H1 (cell line): Measurements from ENCODE around the gene TMIGD3. TPM values are rescaled to one million over a fixed set of nuclear protein-coding genes. Genes with fewer than 3 reads are reported as not detected.

Experiments
- CTCF ChIA-PET: fragments of 300-600 bp; sonication (Branson Sonifier 250); formaldehyde crosslinking; loops from one replicate; lab custom pipeline; 2021; ENCODE audit not compliant: partially characterized antibody; lab: Charles Lee
- POLR2A ChIA-PET: fragments of 300-600 bp; sonication (Branson Sonifier 250); formaldehyde crosslinking; loops from one replicate; lab custom pipeline; 2021; ENCODE audit warnings: inconsistent platforms; ENCODE audit not compliant: partially characterized antibody; lab: Charles Lee
- DNase-seq, 2 experiments: peaks; one replicate each; pipeline versions ENCODE4 v3.0.0 to v3.0.0-alpha.2; 2010 to 2022; ENCODE audit warnings: low spot score in 2 of 2, low read depth in 1 of 2, mixed read lengths in 1 of 2
- FAIRE-seq: peaks from 2 replicates; lab custom pipeline; 2011; peaks lifted over from hg19 to GRCh38; lab: Jason Lieb, UNC
- H2AFZ ChIP-seq: 2 replicates; pipeline ENCODE4 v1.8.1; 2012; ENCODE audit warnings: low read length, inconsistent platforms
- H2AK5ac ChIP-seq: 2 replicates; pipeline ENCODE4 v1.6.1; 2013; ENCODE audit warnings: low read depth, low read length
- H2BK120ac ChIP-seq: replicated peaks from 2 replicates; pipeline ENCODE3; 2013; ENCODE audit warnings: low read depth, low read length, inconsistent platforms
- H2BK12ac ChIP-seq: 2 replicates; pipeline ENCODE4 v1.6.1; 2013; ENCODE audit warnings: low read depth, low read length
- H2BK15ac ChIP-seq: 2 replicates; pipeline ENCODE4 v1.6.1; 2013; ENCODE audit warnings: low read length
- H2BK20ac ChIP-seq: 2 replicates; pipeline ENCODE4 v1.6.1; 2013; ENCODE audit warnings: low read length
- H2BK5ac ChIP-seq: 2 replicates; pipeline ENCODE4 v1.6.1; 2013; ENCODE audit warnings: low read depth, low read length
- H3K14ac ChIP-seq: 2 replicates; pipeline ENCODE4 v1.6.1; 2013; ENCODE audit warnings: inconsistent platforms; ENCODE audit not compliant: insufficient read length
- H3K18ac ChIP-seq: 2 replicates; pipeline ENCODE4 v1.6.1; 2013; ENCODE audit warnings: low read length; ENCODE audit errors: extremely low read depth
- H3K23ac ChIP-seq: 2 replicates; pipeline ENCODE4 v1.6.1; 2013; ENCODE audit warnings: inconsistent platforms; ENCODE audit not compliant: insufficient read length
- H3K23me2 ChIP-seq: 2 replicates; pipeline ENCODE4 v1.6.1; 2013; ENCODE audit warnings: low read depth, low read length
- H3K27ac ChIP-seq: 2 replicates; pipeline ENCODE4 v1.6.1; 2011; ENCODE audit warnings: low read depth, low read length, inconsistent platforms
- H3K27me3 ChIP-seq, 4 experiments: replicated peaks in 1 of 4; 1 replicate in 1 of 4; 2 replicates in 3 of 4; pipeline versions ENCODE4 v1.6.1 to v1.8.1; 2011 to 2013; ENCODE audit warnings: low read length in 3 of 4, mild to moderate bottlenecking in 3 of 4, inconsistent platforms in 2 of 4, mixed read lengths in 2 of 4, moderate library complexity in 1 of 4; ENCODE audit not compliant: control insufficient read depth in 3 of 4, insufficient read depth in 3 of 4; ENCODE audit errors: extremely low read depth in 1 of 4
- H3K36me3 ChIP-seq, 4 experiments: 2 replicates each; pipeline versions ENCODE4 v1.6.1 to v1.8.1; 2011 to 2013; ENCODE audit warnings: mild to moderate bottlenecking in 4 of 4, low read length in 3 of 4, moderate library complexity in 2 of 4, control low read depth in 1 of 4, inconsistent platforms in 1 of 4; ENCODE audit not compliant: insufficient read depth in 4 of 4, control insufficient read depth in 2 of 4
- H3K4ac ChIP-seq: replicated peaks from 2 replicates; pipeline ENCODE3; 2013; ENCODE audit warnings: low read length, low read depth, mixed read lengths, inconsistent platforms; ENCODE audit not compliant: insufficient read length
- H3K4me1 ChIP-seq, 4 experiments: replicated peaks in 1 of 4; 1 replicate in 1 of 4; 2 replicates in 3 of 4; pipeline versions ENCODE4 v1.6.1 to v1.8.1; 2011 to 2013; ENCODE audit warnings: low read length in 3 of 4, inconsistent platforms in 2 of 4, mixed read lengths in 1 of 4; ENCODE audit not compliant: insufficient read depth in 4 of 4, control insufficient read depth in 3 of 4
- H3K4me2 ChIP-seq, 2 experiments: 2 replicates each; pipeline versions ENCODE4 v1.6.1 to v1.8.1; 2011 to 2013; ENCODE audit warnings: low read depth in 2 of 2, low read length in 2 of 2, control low read depth in 1 of 2, inconsistent platforms in 1 of 2, mild to moderate bottlenecking in 1 of 2; ENCODE audit not compliant: insufficient read depth in 1 of 2
- H3K4me3 ChIP-seq, 4 experiments: fragments of 200-600, 300-600 bp in 1 of 4; sonication (generic), shearing (Covaris generic), sonication (Bioruptor Twin) in 1 of 4; 2 replicates each; pipeline versions ENCODE4 v1.5.1 to v1.8.1; 2011 to 2016; ENCODE audit warnings: low read length in 4 of 4, low read depth in 3 of 4, control low read depth in 2 of 4, inconsistent platforms in 2 of 4, mild to moderate bottlenecking in 2 of 4, mixed read lengths in 1 of 4, moderate library complexity in 1 of 4; ENCODE audit not compliant: insufficient read depth in 2 of 4; ENCODE audit errors: extremely low read depth in 1 of 4
- H3K56ac ChIP-seq: replicated peaks from 2 replicates; pipeline ENCODE3; 2013; ENCODE audit warnings: low read depth, mild to moderate bottlenecking, mixed read lengths, low read length, inconsistent platforms; ENCODE audit not compliant: insufficient read length
- H3K79me1 ChIP-seq: 2 replicates; pipeline ENCODE4 v1.6.1; 2013; ENCODE audit warnings: low read depth, low read length, control low read depth
- H3K79me2 ChIP-seq, 2 experiments: 2 replicates each; pipeline versions ENCODE4 v1.6.1 to v1.8.1; 2012 to 2013; ENCODE audit warnings: low read length in 2 of 2, mild to moderate bottlenecking in 2 of 2, inconsistent platforms in 1 of 2; ENCODE audit not compliant: insufficient read depth in 2 of 2, control insufficient read depth in 1 of 2
- H3K9ac ChIP-seq, 4 experiments: replicated peaks in 1 of 4; 1 replicate in 1 of 4; 2 replicates in 3 of 4; pipeline versions ENCODE4 v1.6.1 to v1.8.1; 2011 to 2013; ENCODE audit warnings: low read depth in 3 of 4, low read length in 3 of 4, control low read depth in 2 of 4, mild to moderate bottlenecking in 2 of 4, moderate library complexity in 2 of 4, inconsistent platforms in 1 of 4; ENCODE audit errors: extremely low read depth in 1 of 4
- H3K9me3 ChIP-seq, 2 experiments: 2 replicates each; pipeline versions ENCODE4 v1.6.1 to v1.8.1; 2012 to 2013; ENCODE audit warnings: mild to moderate bottlenecking in 2 of 2, moderate library complexity in 2 of 2, control low read depth in 1 of 2, inconsistent platforms in 1 of 2, low read depth in 1 of 2, low read length in 1 of 2, mixed read lengths in 1 of 2; ENCODE audit not compliant: insufficient read depth in 2 of 2
- H4K20me1 ChIP-seq, 2 experiments: replicated peaks in 1 of 2; 2 replicates each; pipeline versions ENCODE3 to v1.8.1; 2011 to 2013; ENCODE audit warnings: inconsistent platforms in 2 of 2, low read length in 2 of 2, mild to moderate bottlenecking in 1 of 2; ENCODE audit not compliant: insufficient read depth in 2 of 2, control insufficient read depth in 1 of 2
- H4K5ac ChIP-seq: 2 replicates; pipeline ENCODE4 v1.6.1; 2013; ENCODE audit warnings: low read length, low read depth, mixed read lengths, inconsistent platforms; ENCODE audit not compliant: insufficient read length
- H4K8ac ChIP-seq: 2 replicates; pipeline ENCODE4 v1.8.0; 2013; ENCODE audit warnings: mild to moderate bottlenecking, moderate library complexity, low read length, inconsistent platforms; ENCODE audit not compliant: insufficient read depth; ENCODE audit errors: extremely low read depth
- H4K91ac ChIP-seq: replicated peaks from 2 replicates; pipeline ENCODE3; 2013; ENCODE audit warnings: low read length, mixed read lengths, inconsistent platforms; ENCODE audit not compliant: insufficient read length
- NRF1 ChIP-seq: IDR thresholded peaks from 2 replicates; pipeline ENCODE4 v1.6.1; 2011; ENCODE audit warnings: mild to moderate bottlenecking, low read depth, low read length, improper control_type of control experiment
- RFX5 ChIP-seq: IDR thresholded peaks from 2 replicates; pipeline ENCODE4 v1.6.1; 2011; ENCODE audit warnings: low read depth, low read length, improper control_type of control experiment, borderline replicate concordance
- WGBS, 2 experiments: shearing (Covaris generic) in 1 of 2; methylation state at CpG; one replicate each; pipeline versions ENCODE4 v1.1.6 to v1.1.7; 2013 to 2015; ENCODE audit warnings: low lambda C conversion rate in 2 of 2, mixed read lengths in 2 of 2, inconsistent platforms in 1 of 2, low coverage in 1 of 2, missing lambda C conversion rate in 1 of 2; ENCODE audit not compliant: insufficient replicate concordance in 2 of 2, insufficient coverage in 1 of 2, insufficient read length in 1 of 2; ENCODE audit errors: extremely low coverage in 1 of 2, missing lambda C conversion rate in 1 of 2; 5-methylcytosine and 5-hydroxymethylcytosine counted together
- polyA plus RNA-seq, 7 experiments: library from polyadenylated mRNA; depleted of rRNA in 3 of 7; stranded (reverse) in 5 of 7; unstranded in 2 of 7; fragments of >200 nt in 5 of 7; fragments of 200-250 nt in 2 of 7; gene quantifications; 1 replicate in 5 of 7; 2 replicates in 1 of 7; 4 replicates in 1 of 7; pipeline versions ENCODE4 v1.2.1 to v1.2.3, GENCODE V29; 2011 to 2013; ENCODE audit warnings: missing spikeins in 2 of 7, mixed read lengths in 2 of 7
- total RNA-seq: library from RNA; stranded (reverse); fragmentation: NEBNext Ultra II Directional; extraction: Animal tissue kit (Norgen Biotek cat#: 25700); gene quantifications from 2 replicates; pipeline ENCODE4 v1.2.1, GENCODE V29; 2021

The TMIGD3 gene
- total and polyA plus RNA-seq, 2 of the 8 experiments (the other 6 are each of a cell fraction or from before 2014, with no cell fraction given), result not detected

DNA sequence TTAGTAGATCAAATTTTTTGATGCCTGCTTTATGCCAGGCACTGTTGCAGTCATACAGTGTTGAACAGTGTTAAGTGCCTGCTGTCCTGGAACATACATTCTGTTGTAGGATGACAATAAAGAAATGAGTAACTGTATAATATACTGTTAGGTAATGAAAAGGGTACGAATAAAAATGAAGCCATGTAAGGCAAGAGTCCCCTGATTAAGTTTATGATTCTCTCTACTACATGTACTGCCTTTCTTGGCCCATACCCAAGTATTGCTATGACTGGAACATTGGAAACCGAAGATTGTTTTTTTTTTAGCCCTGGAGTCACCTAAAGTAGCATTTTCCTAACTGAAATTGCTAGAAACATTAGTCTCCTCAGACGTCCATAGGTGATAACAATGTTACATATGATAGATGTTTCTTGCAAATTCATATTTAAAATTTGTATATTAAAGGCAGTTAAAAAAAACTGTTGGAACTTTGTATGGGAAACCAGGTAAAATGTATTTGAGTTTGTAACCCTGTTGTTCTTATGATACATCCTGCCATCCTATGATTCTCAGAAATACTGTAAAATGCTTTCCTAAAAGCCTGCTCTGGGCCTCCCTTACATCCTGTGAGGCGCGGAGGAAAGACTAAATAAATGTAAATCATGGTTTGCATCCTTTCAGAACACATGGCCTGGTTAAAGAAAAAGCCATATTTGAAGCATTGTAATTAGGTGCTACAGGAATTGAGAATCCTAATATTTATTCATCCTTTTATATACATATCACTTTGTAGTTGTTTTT is 48.4 kb downstream of the TMIGD3 start:
- no peaks in the 10 kb centered on the region for H3K9me3 ChIP-seq
- no peak overlapping the region for H2BK12ac ChIP-seq
- no peak overlapping the region for H3K4me3 ChIP-seq
- peaks cover under 1% of the 10 kb centered on the region; the same call in 1 of the 2 replicates for H3K23me2 ChIP-seq
- H3K23ac ChIP-seq, result no peak overlapping the region
- H3K56ac ChIP-seq, result no peak overlapping the region
- H3K4me1 ChIP-seq, result peaks cover 0 to 2% (median 1%) of the 10 kb centered on the region in 4 experiments; a peak in 3 of 7 replicates
- no peak overlapping the region for H2AFZ ChIP-seq
- no peak overlapping the region for H3K9ac ChIP-seq
- POLR2A ChIA-PET, result no interaction called here
- DNase-seq (no peak), FAIRE-seq (no peak)
- no peak overlapping the region for H3K4me2 ChIP-seq
- H3K18ac ChIP-seq, result no peak overlapping the region
- no peak overlapping the region for H4K91ac ChIP-seq
- no peak overlapping the region for H4K5ac ChIP-seq
- H2BK15ac ChIP-seq, result no peak overlapping the region
- no peak overlapping the region for H3K4ac ChIP-seq
- TF ChIP-seq RFX5 (no peak), NRF1 (no peak)
- H2BK20ac ChIP-seq, result no peak overlapping the region
- H4K8ac ChIP-seq, result no peak overlapping the region
- no peak overlapping the region for H2BK120ac ChIP-seq
- H2AK5ac ChIP-seq, result no peak overlapping the region
- peaks cover 9 to 56% (median 36%) of the 10 kb centered on the region in 4 experiments; a peak in 7 of 8 replicates for H3K36me3 ChIP-seq
- 91% methylated on average over 5 of the region's 5 CpGs; no CpG with 5 or more reads in 1 of the 2 experiments for WGBS, 2 experiments
- H3K79me1 ChIP-seq, result no peaks in the 10 kb centered on the region
- no peak overlapping the region for H3K14ac ChIP-seq
- no peak overlapping the region for H2BK5ac ChIP-seq
- peaks cover 0 to 6% of the 10 kb centered on the region in 2 experiments for H4K20me1 ChIP-seq
- CTCF ChIA-PET, result no interaction called here
- H3K27me3 ChIP-seq, result no peaks in the 10 kb centered on the region
- H3K79me2 ChIP-seq, result peaks cover 0 to 29% of the 10 kb centered on the region in 2 experiments; a peak in 3 of 4 replicates
- no peak overlapping the region for H3K27ac ChIP-seq
